Femur (tissue), 1 donor: ENCODE results near the gene PLPP4.

ENCODE experiments used
- DNase-seq: peaks from one replicate; pipeline ENCODE4 v3.0.0-alpha.2; 2017

PLPP4 gene

GRCh38 chr10:120580918-120581895 lies 124.2 kb downstream of the PLPP4 start:
- no peak for DNase-seq

- DNase-seq, result no peak
Measured at GRCh38 chr10:120582753-120583152, 125.7 kb downstream of the PLPP4 start.

DNA sequence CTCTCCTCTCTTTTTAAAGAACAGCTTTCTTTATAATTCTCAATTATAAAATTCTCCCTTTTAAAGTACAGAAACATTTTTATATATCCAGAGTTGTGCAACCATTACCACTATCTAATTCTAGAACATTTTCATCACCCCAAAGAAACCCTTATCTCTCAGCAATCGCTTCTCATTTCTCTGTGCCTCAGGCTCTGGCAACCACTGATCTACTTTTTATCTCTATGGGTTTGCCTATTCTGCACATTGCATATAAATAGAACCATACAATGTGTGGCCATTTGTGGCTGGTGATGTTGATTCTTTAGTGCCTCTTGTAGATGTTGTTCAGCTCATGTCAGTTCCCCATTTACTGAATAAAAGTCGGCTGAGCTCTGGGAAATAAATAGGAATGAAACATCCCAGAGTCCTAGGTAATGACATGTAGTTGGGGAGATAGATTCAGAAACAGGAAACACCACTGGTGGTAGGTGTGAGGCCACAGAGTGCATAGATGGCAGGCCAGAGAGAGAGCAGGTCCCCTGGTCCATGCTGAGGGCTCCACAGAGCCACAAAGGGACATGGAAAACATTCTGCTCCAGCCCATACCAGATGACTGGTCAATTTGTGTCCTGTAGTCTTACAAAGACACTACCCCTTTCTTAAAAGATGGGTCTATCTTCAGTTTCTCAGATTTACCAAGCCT lies 126.5 kb downstream of the PLPP4 start:
- DNase-seq, result no peak

- no peak for DNase-seq
Measured at GRCh38 chr10:120584786-120585185, 127.8 kb downstream of the PLPP4 start.

DNA sequence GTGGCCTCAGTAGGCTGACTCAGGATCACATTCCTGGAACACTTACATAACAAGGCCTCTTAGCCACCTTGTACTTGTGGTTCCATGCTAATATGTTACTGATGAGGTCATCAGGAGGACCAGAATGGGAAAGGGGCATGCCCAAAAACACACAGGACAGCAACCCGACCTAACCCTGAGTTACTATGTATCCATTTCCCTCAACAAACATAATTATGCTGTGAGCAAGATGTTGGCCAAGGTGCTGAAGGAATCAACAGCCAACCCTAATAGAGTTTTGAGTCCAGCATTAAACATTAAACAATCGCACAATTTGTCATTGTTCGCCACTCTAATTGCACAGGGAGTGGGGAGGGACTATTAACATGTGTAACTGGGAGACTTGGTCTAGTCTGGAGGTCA lies 129.4 kb downstream of the PLPP4 start:
- DNase-seq, result no peak

DNA sequence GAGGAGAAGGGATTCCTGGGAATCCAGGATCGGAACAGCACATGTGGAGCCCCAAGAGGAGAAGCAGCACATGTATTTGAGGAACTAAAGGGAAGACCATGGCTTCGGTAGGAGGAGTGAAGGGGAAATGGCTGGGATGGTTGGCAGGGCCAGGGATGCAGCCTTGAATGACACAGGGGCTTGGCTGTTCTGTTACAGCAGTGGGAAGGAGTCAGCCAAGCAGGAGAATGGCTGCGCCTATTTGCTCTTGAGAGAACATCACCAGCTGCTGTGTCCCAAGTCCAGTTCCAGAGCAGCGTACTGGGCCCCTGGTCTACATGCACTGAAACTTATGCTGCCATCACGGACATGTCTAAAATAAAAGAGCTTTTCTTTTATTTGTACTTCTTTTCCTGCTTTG lies 130.0 kb downstream of the PLPP4 start:
- DNase-seq, result no peak

DNA sequence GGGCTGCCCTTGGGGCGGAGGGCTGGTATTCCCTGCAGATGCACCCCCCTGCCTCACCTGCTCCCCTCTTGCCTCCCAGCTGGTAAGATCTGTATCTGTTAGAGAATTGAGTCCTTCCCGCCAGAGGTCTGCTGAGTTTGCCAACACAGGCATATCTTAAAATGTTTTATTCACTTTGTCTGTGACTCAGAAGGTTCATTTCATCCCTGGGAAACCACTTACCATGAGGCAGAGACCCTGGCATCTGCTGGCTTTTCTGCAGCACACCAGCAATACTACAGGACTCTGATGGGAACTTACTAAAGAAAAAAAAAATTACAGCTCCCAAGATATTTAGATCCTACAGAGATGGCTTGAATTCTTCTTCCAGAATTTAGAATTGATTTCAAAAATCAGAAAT lies 131.3 kb downstream of the PLPP4 start:
- no peak for DNase-seq

GRCh38 chr10:120593693-120594092 lies 136.7 kb downstream of the PLPP4 start:
- no peak for DNase-seq

DNA sequence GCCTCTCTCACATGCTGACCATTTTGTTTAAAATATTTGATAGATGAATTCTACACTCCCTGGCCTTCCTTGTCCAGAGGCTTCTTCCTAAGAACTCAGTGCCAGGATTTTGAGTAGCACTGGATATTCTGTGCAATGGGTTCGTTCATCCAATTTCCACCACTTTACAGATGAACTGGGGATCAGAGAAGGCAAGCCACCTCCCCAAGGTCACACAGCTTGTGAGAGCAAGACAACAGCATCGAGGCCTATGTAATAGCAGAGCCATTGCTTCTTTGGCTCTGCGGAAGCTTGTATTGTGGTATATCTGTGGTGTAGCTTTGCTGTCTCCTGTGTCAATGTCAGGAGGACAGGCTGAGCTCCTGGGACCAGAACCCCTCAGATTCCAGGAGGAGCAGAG lies 140.9 kb downstream of the PLPP4 start:
- no peak for DNase-seq

- DNase-seq, result no peak
Measured at GRCh38 chr10:120598386-120598785, 141.4 kb downstream of the PLPP4 start.

DNA sequence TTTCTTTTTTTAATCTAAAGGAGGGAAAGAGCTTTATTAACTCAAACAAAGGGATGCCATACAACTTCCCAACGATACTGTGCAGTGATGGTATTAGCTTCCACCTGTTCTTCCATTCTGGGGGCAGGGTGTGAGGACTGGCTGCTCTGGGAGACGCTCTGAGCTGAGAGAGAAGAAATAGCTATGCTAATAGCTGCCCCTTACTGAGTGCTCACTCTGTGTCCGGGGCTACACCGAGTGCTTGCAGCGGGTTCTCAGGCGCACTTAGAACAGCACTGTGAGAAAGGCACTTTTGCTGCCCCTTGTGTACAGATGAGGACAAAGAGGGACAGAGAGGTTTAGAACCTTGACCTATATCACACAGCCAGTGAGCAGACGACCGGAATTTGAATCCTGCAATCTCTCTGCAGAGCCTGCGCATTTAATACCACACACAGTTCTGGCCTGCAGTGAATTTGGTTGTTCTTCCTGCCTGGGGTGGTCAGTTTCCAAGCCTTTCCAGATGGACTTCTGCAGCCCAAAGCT lies 142.2 kb downstream of the PLPP4 start:
- no peak for DNase-seq

GRCh38 chr10:120600871-120601649 lies 144.0 kb downstream of the PLPP4 start:
- no peak for DNase-seq

DNA sequence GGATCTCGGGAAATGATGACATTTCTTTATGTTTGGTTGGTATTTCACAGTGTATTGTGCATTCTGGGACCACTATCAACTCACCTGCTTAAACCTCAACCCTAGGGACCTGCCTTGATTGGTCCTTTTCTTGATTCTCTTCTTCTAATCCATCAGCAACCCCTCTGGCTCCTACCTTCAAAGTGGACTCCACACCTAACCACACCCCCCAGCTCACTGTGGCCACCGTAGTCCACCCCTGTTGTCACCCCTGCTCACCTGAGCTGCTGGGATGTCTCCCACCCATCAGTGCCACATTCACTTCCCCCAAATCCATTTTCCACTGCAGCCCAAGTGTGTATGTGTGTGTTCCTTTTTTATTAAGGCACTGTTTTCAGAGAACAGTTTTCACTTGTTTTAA lies 145.0 kb downstream of the PLPP4 start:
- DNase-seq, result no peak

DNA sequence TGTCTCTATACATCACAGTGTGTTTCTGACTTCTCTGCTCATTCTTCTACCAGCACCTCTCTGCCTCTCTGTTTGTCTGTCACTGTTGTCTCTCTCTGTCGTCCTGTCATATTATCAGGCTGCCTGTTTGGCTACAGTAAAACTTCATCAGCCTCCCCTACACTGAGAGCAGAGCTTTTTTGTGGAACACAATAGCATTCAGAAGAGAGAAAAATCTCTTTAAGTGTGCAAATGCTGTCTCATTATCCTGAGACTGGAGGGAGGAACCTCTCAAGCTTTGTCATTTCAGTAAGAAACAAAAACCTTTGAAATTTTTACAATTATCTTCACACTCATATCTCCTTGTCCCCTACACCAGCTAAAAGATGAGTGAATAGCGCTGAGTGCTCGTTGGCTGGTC lies 148.4 kb downstream of the PLPP4 start:
- DNase-seq, result no peak

DNA sequence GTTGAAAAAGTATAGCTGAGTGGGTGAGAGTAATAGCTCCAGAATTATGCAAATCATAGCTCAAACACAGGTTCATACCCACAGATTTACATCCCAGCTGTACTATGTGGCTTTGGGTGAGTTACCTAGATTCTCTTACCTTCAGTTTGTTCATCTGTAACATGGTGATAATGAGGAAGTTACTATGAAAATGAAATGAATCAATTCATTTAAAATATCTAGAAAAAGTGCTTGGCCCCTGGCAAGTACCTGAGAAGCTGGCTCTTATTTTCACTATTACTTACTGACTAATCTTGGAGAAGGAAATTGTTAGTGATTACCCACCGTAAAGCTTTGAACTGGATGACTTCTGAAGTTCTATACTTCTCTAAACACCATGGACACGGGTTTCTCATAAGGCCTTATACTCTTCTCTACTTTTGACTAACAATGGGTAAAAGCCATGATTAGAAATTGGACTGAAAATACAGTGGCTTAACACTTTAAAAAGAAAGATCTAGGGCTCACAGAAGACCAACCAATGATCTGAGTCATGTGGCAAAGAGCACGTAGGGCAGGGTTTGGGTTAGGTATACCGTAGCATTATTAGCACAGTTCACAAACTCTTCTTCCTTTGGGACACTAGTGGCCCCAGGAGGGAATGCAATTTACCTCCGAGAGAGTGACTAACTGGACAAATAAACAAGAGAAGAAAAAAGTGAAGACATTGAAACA lies 149.2 kb downstream of the PLPP4 start:
- no peak for DNase-seq

DNA sequence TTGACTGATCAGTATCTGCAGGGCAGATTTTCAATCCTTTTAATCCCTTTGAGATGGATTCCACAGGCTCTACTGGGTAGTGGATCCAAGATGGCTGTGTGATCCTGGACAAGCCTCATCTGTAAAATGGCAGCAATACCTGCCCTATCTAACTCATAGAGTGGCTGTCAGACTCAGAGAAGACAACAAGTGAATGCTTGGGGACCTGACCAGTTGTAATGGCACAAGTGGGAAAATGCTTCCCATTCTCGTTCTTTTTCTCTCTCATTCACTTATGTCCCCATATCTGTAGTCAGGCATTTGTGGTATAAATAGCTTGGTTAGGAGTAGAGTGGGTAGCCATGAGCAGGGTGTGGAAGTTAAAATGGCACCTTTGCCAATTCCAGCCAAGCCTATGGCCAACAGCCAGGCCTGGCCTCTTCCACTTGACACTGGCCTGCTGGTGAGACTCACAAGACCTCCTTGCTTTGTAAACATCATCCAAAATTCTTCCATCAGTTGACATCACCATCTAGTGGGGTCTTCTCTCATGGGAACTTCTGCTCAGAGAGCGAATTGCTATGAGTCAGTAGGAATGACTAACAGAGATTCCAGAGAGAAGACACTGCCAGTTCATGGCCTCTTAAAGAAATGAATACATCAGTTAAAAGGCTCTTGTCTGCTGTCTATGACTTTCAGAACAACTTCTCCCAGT lies 150.1 kb downstream of the PLPP4 start:
- no peak for DNase-seq

- no peak for DNase-seq
Measured at GRCh38 chr10:120607710-120608703, 151.0 kb downstream of the PLPP4 start.

DNA sequence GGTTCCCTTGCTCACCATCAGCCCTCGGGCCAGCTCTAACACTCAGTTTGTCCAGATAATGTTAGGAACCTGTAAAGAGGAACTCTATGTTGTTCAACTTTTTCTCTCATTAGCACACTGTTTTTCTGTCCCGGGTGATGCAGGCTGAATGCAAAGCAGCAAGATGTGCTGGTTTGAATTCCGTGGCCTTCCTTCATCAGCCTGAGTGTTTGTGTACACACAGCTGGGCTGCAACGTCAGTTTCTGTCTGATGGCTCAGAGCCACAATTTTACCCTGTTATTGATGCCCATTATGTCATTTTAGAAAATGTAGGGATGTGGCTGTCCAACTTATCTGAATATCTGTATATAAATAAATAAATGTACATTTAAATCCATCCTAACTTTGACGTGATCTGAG lies 152.0 kb downstream of the PLPP4 start:
- DNase-seq, result no peak

DNA sequence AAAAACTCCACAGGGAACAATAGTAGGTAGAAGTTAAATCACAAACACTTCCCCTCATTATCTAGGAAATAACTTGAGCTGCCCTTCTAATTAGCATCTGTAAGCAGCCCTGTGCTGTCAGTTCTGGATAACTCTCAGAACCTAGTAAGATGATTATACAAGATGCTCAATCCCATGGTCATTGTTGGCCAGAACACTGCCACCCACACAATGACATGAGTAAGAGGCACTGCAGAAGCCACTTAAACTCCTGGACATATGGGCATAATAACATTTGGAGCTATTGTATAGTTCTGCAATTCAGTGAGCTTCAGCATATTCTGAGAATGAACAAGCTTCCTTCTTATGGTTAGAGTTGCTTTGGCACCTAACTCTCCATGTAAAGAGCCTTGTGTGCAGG lies 153.8 kb downstream of the PLPP4 start:
- no peak for DNase-seq

DNA sequence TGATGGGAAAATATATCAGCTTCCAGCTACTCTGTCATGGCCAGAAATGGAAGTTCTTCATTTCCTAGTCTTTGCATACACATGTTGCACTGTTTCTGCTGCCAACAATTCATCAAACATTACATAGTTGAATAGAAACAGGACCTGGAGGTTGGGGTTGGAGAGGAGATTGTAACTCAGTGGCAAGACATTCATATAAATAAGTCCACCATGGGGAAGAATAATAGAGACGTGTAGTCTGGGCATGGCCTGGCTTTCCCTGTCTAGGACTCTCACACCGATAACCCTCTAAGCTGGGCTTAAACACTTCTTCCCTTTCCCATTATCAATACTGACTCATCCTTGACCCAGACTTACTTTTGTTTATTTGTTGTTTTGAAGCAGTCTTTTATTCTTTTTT lies 155.7 kb downstream of the PLPP4 start:
- no peak for DNase-seq

DNA sequence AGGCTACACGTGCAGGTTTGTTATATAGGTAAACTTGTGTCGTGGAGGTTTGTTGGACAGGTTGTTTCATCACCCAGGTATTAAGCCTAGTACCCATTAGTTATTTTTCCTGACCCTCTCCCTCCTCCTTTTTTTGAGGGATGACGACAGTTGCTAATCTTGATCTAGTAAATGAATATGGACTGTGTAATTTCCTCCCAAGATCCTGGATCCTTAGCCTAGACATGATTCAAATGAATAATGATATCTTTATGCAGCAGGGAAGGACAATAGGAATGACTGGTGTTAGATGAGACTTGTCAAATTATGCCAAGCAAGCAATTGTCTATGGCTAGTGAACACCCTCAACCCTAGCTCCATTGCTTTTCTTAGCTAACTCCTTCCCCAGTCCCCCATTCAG lies 156.2 kb downstream of the PLPP4 start:
- DNase-seq, result no peak
